Measurements from ENCODE around the gene KCNK16. TPM values are rescaled to one million over a fixed set of nuclear protein-coding genes. Genes with fewer than 3 reads are reported as not detected.

The KCNK16 gene
- polyA plus RNA-seq, 3 donors = 5.0 TPM; not detected in 2

Other genes starting within 250 kb of the KCNK16 start
- gene SAYSD1, start 207.5 kb downstream of the KCNK16 start, polyA plus RNA-seq = 10 to 100 TPM in 1 of 3 donors, 1 to 10 TPM in 2; 6.3 to 13.6 (median 8.2) TPM
- 10 to 100 TPM in 1 of 3 donors, 1 to 10 TPM in 2; 1.0 to 10.6 (median 2.5) TPM for gene KCNK5, start 93.2 kb downstream of the KCNK16 start, polyA plus RNA-seq
- under 1 TPM in 2 of 3 donors, not detected in 1; 0.13 to 0.35 TPM for gene KCNK17, start 8.3 kb downstream of the KCNK16 start, polyA plus RNA-seq

Measured in adipose tissue (tissue), 3 donors.